PFSK-1 (cell line): ENCODE measurements around the gene A2ML1.

Experiments
- FOXP2 ChIP-seq: optimal IDR thresholded peaks from 2 replicates; pipeline ENCODE3; 2011; ENCODE audit warnings: borderline replicate concordance, control low read depth, inconsistent platforms; ENCODE audit not compliant: insufficient read depth; ENCODE audit errors: extremely low read length, extremely low read depth
- POLR2AphosphoS5 ChIP-seq: IDR thresholded peaks from 2 replicates; pipeline ENCODE4 v1.6.1; 2012; ENCODE audit warnings: low read depth, mild to moderate bottlenecking, control low read depth, low read length, moderate library complexity
- SIN3A ChIP-seq: IDR thresholded peaks from 2 replicates; pipeline ENCODE4 v1.6.1; 2012; ENCODE audit warnings: mild to moderate bottlenecking, low read length, moderate library complexity, borderline replicate concordance; ENCODE audit not compliant: insufficient read depth
- TAF1 ChIP-seq: IDR thresholded peaks from 2 replicates; pipeline ENCODE4 v1.6.1; 2012; ENCODE audit warnings: low read length, control low read depth, borderline replicate concordance; ENCODE audit not compliant: insufficient read depth
- TF ChIP-seq, protein P1 (sequence below), 2 experiments: IDR thresholded peaks; 2 replicates each; pipeline versions ENCODE4 v1.6.1 to v1.8.0; 2011 to 2012; ENCODE audit warnings: low read depth in 2 of 2, low read length in 2 of 2, control low read depth in 1 of 2, inconsistent platforms in 1 of 2, mild to moderate bottlenecking in 1 of 2, moderate library complexity in 1 of 2; ENCODE audit not compliant: insufficient read depth in 1 of 2

The A2ML1 gene

DNA sequence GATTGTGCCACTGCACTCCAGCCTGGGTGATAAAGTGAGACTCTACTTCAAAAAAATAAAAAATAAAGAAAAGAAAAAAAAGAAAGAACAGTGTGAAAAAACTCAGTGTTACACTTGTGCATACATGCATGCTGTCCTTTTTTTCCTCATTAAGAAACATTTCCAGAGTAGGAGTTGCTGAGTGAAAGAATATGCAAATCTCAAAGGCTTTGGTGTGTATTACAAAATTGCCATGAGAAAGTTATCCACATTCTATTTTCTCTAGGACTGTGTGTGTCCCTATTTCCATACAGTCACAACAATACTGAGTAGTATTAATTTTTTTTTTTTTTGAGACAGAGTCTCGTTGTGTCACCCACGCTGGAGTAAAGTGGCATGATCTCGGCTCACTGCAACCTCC, 830 bp upstream of the A2ML1 start:
- TF ChIP-seq POLR2AphosphoS5 (no peak), TAF1 (no peak), FOXP2 (no peak), SIN3A (no peak)
- TF ChIP-seq, protein P1, sequence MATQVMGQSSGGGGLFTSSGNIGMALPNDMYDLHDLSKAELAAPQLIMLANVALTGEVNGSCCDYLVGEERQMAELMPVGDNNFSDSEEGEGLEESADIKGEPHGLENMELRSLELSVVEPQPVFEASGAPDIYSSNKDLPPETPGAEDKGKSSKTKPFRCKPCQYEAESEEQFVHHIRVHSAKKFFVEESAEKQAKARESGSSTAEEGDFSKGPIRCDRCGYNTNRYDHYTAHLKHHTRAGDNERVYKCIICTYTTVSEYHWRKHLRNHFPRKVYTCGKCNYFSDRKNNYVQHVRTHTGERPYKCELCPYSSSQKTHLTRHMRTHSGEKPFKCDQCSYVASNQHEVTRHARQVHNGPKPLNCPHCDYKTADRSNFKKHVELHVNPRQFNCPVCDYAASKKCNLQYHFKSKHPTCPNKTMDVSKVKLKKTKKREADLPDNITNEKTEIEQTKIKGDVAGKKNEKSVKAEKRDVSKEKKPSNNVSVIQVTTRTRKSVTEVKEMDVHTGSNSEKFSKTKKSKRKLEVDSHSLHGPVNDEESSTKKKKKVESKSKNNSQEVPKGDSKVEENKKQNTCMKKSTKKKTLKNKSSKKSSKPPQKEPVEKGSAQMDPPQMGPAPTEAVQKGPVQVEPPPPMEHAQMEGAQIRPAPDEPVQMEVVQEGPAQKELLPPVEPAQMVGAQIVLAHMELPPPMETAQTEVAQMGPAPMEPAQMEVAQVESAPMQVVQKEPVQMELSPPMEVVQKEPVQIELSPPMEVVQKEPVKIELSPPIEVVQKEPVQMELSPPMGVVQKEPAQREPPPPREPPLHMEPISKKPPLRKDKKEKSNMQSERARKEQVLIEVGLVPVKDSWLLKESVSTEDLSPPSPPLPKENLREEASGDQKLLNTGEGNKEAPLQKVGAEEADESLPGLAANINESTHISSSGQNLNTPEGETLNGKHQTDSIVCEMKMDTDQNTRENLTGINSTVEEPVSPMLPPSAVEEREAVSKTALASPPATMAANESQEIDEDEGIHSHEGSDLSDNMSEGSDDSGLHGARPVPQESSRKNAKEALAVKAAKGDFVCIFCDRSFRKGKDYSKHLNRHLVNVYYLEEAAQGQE (IDR thresholded peaks at IDR 0.05; ENCODE audit: insufficient read depth in 1 of 2, low read depth in 2 of 2, low read length in 2 of 2) = no peak

GRCh38 chr12:8823565-8824300, 1.3 kb downstream of the A2ML1 start:
- TF ChIP-seq, protein P1 (IDR thresholded peaks at IDR 0.05; ENCODE audit: insufficient read depth in 1 of 2, low read depth in 2 of 2, low read length in 2 of 2) = no peak
- TF ChIP-seq FOXP2 (no peak), SIN3A (no peak)

DNA sequence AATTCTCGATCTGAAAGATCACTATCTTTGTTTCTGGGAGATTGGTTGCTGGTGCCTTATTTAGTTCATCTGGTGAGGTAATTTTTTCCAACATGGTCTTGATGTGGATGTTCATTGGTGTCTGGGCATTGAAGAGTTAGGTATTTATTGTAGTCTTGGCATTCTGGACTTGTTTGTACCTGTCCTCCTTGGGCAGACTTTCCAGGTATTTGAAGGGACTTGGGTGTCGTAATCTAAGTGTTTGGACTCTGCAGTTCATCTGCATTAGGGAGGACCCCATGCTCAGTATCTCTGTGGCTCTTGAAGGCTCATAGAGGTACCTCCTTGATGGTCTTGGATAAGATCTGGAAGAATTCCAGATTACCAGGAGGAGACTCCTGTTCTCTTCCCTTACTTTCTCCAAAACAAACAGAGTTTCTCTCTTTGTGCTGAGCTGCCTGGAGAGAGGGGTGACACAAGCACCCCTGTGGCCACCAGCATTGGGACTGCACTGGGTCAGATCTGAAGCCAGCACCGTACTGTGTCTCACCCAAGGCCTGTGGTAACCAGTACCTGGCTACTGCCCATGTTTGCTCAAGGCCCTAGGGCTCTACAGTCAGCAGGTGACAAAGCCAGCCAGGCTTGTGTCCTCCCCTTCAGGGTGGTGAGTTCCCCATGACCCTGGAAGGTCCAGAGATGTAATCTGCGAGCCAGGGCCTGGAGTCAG, 5.3 kb downstream of the A2ML1 start:
- TF ChIP-seq, protein P1 (IDR thresholded peaks at IDR 0.05; ENCODE audit: insufficient read depth in 1 of 2, low read depth in 2 of 2, low read length in 2 of 2) = no peak
- TF ChIP-seq SIN3A (no peak), TAF1 (no peak), FOXP2 (no peak), POLR2AphosphoS5 (no peak)

- TF ChIP-seq SIN3A (no peak), FOXP2 (no peak), TAF1 (no peak), POLR2AphosphoS5 (no peak)
- TF ChIP-seq, protein P1 (IDR thresholded peaks at IDR 0.05; ENCODE audit: insufficient read depth in 1 of 2, low read depth in 2 of 2, low read length in 2 of 2) = no peak
Measured at GRCh38 chr12:8828257-8829124, 6.1 kb downstream of the A2ML1 start.
